ENCODE results near the gene ZNF831.

The ZNF831 gene

DNA sequence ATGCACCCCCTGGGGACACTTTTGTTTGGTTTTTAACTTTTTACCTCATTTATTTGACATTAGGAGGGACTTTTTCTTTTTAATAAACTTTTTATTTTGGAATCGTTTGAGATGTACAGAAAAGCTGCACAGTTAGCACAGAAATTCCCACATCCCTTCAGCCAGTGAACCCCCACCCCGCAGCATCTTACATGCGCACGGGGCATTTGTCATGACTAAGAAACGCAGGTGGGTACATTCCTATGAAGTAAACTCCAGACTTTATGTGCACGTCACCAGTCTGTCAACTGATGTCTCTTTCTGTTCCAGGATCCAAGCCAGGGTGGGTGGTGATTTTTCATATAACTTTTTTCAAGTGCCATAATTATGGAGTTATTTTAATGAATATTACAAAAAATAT, 4.9 kb upstream of the ZNF831 start:
- TF ChIP-seq EZH2 (optimal IDR thresholded peaks at IDR 0.05; ENCODE audit: low read depth, low read length) (no peak), EZH2phosphoT487 (IDR thresholded peaks at IDR 0.05; ENCODE audit: low read length) (no peak)
- TF ChIP-seq, protein P1, sequence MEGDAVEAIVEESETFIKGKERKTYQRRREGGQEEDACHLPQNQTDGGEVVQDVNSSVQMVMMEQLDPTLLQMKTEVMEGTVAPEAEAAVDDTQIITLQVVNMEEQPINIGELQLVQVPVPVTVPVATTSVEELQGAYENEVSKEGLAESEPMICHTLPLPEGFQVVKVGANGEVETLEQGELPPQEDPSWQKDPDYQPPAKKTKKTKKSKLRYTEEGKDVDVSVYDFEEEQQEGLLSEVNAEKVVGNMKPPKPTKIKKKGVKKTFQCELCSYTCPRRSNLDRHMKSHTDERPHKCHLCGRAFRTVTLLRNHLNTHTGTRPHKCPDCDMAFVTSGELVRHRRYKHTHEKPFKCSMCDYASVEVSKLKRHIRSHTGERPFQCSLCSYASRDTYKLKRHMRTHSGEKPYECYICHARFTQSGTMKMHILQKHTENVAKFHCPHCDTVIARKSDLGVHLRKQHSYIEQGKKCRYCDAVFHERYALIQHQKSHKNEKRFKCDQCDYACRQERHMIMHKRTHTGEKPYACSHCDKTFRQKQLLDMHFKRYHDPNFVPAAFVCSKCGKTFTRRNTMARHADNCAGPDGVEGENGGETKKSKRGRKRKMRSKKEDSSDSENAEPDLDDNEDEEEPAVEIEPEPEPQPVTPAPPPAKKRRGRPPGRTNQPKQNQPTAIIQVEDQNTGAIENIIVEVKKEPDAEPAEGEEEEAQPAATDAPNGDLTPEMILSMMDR (IDR thresholded peaks at IDR 0.05; ENCODE audit: low read length): no peak
- no peak overlapping the region for H3K4me3 ChIP-seq (ENCODE audit: low read length)
- no peak overlapping the region for H3K9ac ChIP-seq (ENCODE audit: low read length)
- no peaks in the 10 kb centered on the region for H3K9me3 ChIP-seq (replicated peaks; ENCODE audit: insufficient read depth, low read length)
- no peak overlapping the region for H3K4me2 ChIP-seq (ENCODE audit: low read depth, low read length)
- peaks cover 93% of the 10 kb centered on the region for H3K27me3 ChIP-seq (replicated peaks; ENCODE audit: insufficient read depth, low read length)
- H3K79me2 ChIP-seq (ENCODE audit: low read length): no peaks in the 10 kb centered on the region
- H4K20me1 ChIP-seq (ENCODE audit: insufficient read depth, low read length): no peaks in the 10 kb centered on the region
- H2AFZ ChIP-seq (ENCODE audit: low read length): no peak overlapping the region
- DNase-seq: no peak
- H3K4me1 ChIP-seq (ENCODE audit: low read length): no peaks in the 10 kb centered on the region
- no peaks in the 10 kb centered on the region for H3K9me2 ChIP-seq (replicated peaks; ENCODE audit: insufficient read depth, low read length)
- no peaks in the 10 kb centered on the region for H3K36me3 ChIP-seq (replicated peaks; ENCODE audit: insufficient read depth, low read length)
- H3F3A ChIP-seq (ENCODE audit: insufficient read depth, low read length): no peaks in the 10 kb centered on the region
- H3K27ac ChIP-seq (ENCODE audit: low read length): no peak overlapping the region

DNA sequence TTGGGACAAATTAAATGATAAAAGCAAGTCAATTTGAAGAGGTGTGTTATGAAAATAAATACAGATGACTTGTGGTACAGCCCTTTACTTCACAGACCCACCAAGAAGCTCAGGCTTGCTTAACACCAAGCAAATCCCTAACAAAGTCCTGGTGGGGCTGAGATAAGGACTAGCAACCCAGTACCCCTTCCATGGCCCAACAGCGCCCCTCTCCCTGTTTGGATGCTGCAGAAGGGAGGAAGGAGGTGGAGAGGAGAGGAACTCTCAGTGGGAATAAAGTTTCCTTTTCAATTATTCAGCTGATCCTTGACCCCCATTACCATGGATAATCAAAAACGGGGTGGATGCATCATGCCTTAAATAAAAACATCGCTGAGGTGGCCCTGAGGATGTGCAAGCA, 4.5 kb upstream of the ZNF831 start:
- no peaks in the 10 kb centered on the region for H3K9me3 ChIP-seq (replicated peaks; ENCODE audit: insufficient read depth, low read length)
- H3K27me3 ChIP-seq (replicated peaks; ENCODE audit: insufficient read depth, low read length): peaks cover 93% of the 10 kb centered on the region
- TF ChIP-seq EZH2 (optimal IDR thresholded peaks at IDR 0.05; ENCODE audit: low read depth, low read length): no peak
- no peak for TF ChIP-seq EZH2phosphoT487 (IDR thresholded peaks at IDR 0.05; ENCODE audit: low read length)
- TF ChIP-seq, protein P1 (IDR thresholded peaks at IDR 0.05; ENCODE audit: low read length): no peak
- no peaks in the 10 kb centered on the region for H3K36me3 ChIP-seq (replicated peaks; ENCODE audit: insufficient read depth, low read length)
- H3K27ac ChIP-seq (ENCODE audit: low read length): no peak overlapping the region
- no peak overlapping the region for H2AFZ ChIP-seq (ENCODE audit: low read length)
- H3K79me2 ChIP-seq (ENCODE audit: low read length): no peaks in the 10 kb centered on the region
- H3K4me1 ChIP-seq (ENCODE audit: low read length): no peaks in the 10 kb centered on the region
- H3K4me2 ChIP-seq (ENCODE audit: low read depth, low read length): no peak overlapping the region
- no peak for DNase-seq
- H3K9ac ChIP-seq (ENCODE audit: low read length): no peak overlapping the region
- no peaks in the 10 kb centered on the region for H3F3A ChIP-seq (ENCODE audit: insufficient read depth, low read length)
- H3K4me3 ChIP-seq (ENCODE audit: low read length): no peak overlapping the region
- no peaks in the 10 kb centered on the region for H4K20me1 ChIP-seq (ENCODE audit: insufficient read depth, low read length)
- no peaks in the 10 kb centered on the region for H3K9me2 ChIP-seq (replicated peaks; ENCODE audit: insufficient read depth, low read length)

DNA sequence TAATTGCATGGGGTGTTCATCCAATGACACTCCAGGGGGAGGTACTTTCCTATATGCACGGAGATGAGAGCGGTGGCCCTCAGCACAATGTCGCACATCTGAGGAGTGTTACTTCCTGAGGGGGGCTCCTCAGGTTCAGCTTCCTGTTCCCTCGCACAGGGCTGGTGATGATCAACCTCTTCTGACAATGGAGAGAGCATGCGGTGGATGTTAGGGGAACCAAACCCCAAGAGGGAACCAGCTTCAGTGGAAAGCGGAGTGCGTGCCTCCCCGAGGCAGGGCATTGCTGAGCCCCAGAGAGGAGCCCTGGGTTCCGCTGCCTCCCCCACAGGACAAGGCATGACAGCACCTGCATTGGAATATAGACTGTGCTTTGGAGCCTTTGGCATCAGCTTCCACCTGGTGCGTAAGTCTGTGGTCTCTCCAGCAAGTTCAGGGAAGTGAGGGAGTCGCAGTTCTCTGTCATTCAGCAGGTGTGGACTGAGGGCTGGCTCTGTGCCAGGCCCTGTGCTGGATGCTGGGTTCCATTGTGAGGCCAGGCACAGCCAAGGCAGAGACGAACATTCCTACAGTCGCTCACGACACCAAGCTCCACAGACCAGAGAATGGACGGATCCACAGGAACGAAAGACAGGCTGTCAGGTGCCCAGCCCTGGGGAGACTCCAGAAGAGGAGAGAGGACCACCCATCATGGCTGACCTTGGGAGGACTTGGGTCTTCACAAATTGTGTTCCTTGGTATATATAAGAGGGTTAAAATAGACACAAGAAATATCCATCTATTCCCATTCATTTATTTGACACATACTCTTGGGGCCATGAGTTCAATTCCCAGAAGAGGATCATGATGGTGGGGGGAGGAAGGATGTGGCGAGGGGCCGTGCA, 3.9 kb upstream of the ZNF831 start:
- no peaks in the 10 kb centered on the region for H4K20me1 ChIP-seq (ENCODE audit: insufficient read depth, low read length)
- no peak overlapping the region for H3K4me3 ChIP-seq (ENCODE audit: low read length)
- no peaks in the 10 kb centered on the region for H3K79me2 ChIP-seq (ENCODE audit: low read length)
- no peak overlapping the region for H3K9ac ChIP-seq (ENCODE audit: low read length)
- TF ChIP-seq EZH2 (optimal IDR thresholded peaks at IDR 0.05; ENCODE audit: low read depth, low read length): no peak
- no peak for TF ChIP-seq EZH2phosphoT487 (IDR thresholded peaks at IDR 0.05; ENCODE audit: low read length)
- TF ChIP-seq, protein P1 (IDR thresholded peaks at IDR 0.05; ENCODE audit: low read length): no peak
- H3F3A ChIP-seq (ENCODE audit: insufficient read depth, low read length): no peaks in the 10 kb centered on the region
- H3K9me3 ChIP-seq (replicated peaks; ENCODE audit: insufficient read depth, low read length): no peaks in the 10 kb centered on the region
- H3K27me3 ChIP-seq (replicated peaks; ENCODE audit: insufficient read depth, low read length): peaks cover 93% of the 10 kb centered on the region
- H2AFZ ChIP-seq (ENCODE audit: low read length): no peak overlapping the region
- H3K27ac ChIP-seq (ENCODE audit: low read length): no peak overlapping the region
- H3K9me2 ChIP-seq (replicated peaks; ENCODE audit: insufficient read depth, low read length): no peaks in the 10 kb centered on the region
- no peaks in the 10 kb centered on the region for H3K36me3 ChIP-seq (replicated peaks; ENCODE audit: insufficient read depth, low read length)
- DNase-seq: no peak
- no peak overlapping the region for H3K4me2 ChIP-seq (ENCODE audit: low read depth, low read length)
- H3K4me1 ChIP-seq (ENCODE audit: low read length): no peaks in the 10 kb centered on the region
